ENCODE measurements around the gene COX6A2. TPM values are rescaled to one million over a fixed set of nuclear protein-coding genes. Genes with fewer than 3 reads are reported as not detected.

COX6A2 gene
- polyA plus RNA-seq, 1 of the 3 experiments (the other 2 are of a cell fraction), result not detected

DNA sequence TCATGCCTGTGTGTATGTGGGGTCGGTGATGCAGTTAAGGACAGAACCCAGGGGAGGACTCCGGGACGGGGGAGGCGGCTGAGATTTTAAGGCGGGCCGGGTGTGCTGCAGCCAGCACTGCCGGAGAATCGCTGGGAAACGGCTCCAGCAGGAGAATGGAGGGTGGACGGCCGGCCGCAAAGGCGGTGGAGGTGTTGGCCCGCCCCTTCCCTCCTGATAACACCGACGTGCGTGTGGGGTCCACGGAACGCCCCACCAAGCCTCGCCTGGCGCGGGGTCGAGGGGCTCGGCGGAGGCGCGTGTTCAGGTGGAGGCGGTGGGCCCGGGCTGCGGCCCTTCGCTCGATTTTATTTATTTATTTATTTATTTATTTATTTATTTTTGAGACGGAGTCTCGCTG, 13.8 kb upstream of the COX6A2 start:
- Histone ChIP-seq H3K27me3 (ENCODE audit: insufficient read depth) (no peaks in the 10 kb centered on the region), H3K4me2 (no peak overlapping the region; the same call in 1 of the 2 replicates), H2AFZ (ENCODE audit: low read depth) (no peak overlapping the region; the same call in 1 of the 2 replicates), H3K4me3 (ENCODE audit: low read depth in 2 of 2, low read length in 1 of 2) (peak overlapping the region in 1 of 2 experiments; percentile 63; a peak in 2 of 4 replicates), H3K4me1 (ENCODE audit: control insufficient read depth in 1 of 2, insufficient read depth in 2 of 2, low read depth in 1 of 2, low read length in 1 of 2) (peaks cover 0 to 5% of the 10 kb centered on the region in 2 experiments; a peak in 1 of 4 replicates), H3K79me2 (ENCODE audit: insufficient read depth) (no peaks in the 10 kb centered on the region), H3F3A (replicated peaks; ENCODE audit: insufficient read depth) (peaks cover 24% of the 10 kb centered on the region), H4K20me1 (ENCODE audit: insufficient read depth) (no peaks in the 10 kb centered on the region), H3K36me3 (replicated peaks in 1 of 2; ENCODE audit: control insufficient read depth in 1 of 2, insufficient read depth in 2 of 2, low read length in 1 of 2) (no peaks in the 10 kb centered on the region), H3K27ac (ENCODE audit: low read depth in 2 of 2, low read length in 1 of 2) (no peak overlapping the region), H3K9me2 (no peaks in the 10 kb centered on the region), H3K9ac (no peak overlapping the region), H3K9me3 (no peaks in the 10 kb centered on the region)
- CTCF ChIA-PET, result interaction anchor here (0.8 to 6.7 kb wide), 14 partner anchors 10 to 488 kb away, joined by 3 to 80 read pairs (median 5); partner anchors contain the start of genes ARMC5 and HSD3B7
- POLR2A ChIA-PET, result interaction anchor here (0.8 to 1.8 kb wide), 7 partner anchors 10 to 484 kb away, joined by 3 to 15 read pairs (median 5); partner anchors contain the start of genes ARMC5, KAT8, SETD1A and ZNF668
- no peak for DNase-seq
- TF ChIP-seq EP300 (IDR thresholded peaks at IDR 0.05; ENCODE audit: borderline replicate concordance in 1 of 2, low read depth in 1 of 2, low read length in 1 of 2) (no peak), NFIC (IDR thresholded peaks at IDR 0.05; ENCODE audit: borderline replicate concordance) (no peak), NRF1 (IDR thresholded peaks at IDR 0.05; ENCODE audit: low read depth, low read length) (no peak), TCF12 (IDR thresholded peaks at IDR 0.05) (no peak), MXI1 (IDR thresholded peaks at IDR 0.05; ENCODE audit: low read depth, low read length) (no peak), FOXM1 (IDR thresholded peaks at IDR 0.05; ENCODE audit: low read depth) (no peak), TAF1 (IDR thresholded peaks at IDR 0.05; ENCODE audit: borderline replicate concordance, low read depth, low read length) (no peak), JUND (IDR thresholded peaks at IDR 0.05) (no peak), GABPA (IDR thresholded peaks at IDR 0.05; ENCODE audit: low read depth) (no peak)
- TF ChIP-seq, protein P1, sequence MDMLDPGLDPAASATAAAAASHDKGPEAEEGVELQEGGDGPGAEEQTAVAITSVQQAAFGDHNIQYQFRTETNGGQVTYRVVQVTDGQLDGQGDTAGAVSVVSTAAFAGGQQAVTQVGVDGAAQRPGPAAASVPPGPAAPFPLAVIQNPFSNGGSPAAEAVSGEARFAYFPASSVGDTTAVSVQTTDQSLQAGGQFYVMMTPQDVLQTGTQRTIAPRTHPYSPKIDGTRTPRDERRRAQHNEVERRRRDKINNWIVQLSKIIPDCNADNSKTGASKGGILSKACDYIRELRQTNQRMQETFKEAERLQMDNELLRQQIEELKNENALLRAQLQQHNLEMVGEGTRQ (IDR thresholded peaks at IDR 0.05; ENCODE audit: borderline replicate concordance, low read depth, low read length), result no peak
- TF ChIP-seq, protein P2, sequence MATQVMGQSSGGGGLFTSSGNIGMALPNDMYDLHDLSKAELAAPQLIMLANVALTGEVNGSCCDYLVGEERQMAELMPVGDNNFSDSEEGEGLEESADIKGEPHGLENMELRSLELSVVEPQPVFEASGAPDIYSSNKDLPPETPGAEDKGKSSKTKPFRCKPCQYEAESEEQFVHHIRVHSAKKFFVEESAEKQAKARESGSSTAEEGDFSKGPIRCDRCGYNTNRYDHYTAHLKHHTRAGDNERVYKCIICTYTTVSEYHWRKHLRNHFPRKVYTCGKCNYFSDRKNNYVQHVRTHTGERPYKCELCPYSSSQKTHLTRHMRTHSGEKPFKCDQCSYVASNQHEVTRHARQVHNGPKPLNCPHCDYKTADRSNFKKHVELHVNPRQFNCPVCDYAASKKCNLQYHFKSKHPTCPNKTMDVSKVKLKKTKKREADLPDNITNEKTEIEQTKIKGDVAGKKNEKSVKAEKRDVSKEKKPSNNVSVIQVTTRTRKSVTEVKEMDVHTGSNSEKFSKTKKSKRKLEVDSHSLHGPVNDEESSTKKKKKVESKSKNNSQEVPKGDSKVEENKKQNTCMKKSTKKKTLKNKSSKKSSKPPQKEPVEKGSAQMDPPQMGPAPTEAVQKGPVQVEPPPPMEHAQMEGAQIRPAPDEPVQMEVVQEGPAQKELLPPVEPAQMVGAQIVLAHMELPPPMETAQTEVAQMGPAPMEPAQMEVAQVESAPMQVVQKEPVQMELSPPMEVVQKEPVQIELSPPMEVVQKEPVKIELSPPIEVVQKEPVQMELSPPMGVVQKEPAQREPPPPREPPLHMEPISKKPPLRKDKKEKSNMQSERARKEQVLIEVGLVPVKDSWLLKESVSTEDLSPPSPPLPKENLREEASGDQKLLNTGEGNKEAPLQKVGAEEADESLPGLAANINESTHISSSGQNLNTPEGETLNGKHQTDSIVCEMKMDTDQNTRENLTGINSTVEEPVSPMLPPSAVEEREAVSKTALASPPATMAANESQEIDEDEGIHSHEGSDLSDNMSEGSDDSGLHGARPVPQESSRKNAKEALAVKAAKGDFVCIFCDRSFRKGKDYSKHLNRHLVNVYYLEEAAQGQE (IDR thresholded peaks at IDR 0.05; ENCODE audit: low read depth, low read length), result no peak
- 91% methylated on average over 34 of the region's 34 CpGs for WGBS (ENCODE audit: low lambda C conversion rate)

DNA sequence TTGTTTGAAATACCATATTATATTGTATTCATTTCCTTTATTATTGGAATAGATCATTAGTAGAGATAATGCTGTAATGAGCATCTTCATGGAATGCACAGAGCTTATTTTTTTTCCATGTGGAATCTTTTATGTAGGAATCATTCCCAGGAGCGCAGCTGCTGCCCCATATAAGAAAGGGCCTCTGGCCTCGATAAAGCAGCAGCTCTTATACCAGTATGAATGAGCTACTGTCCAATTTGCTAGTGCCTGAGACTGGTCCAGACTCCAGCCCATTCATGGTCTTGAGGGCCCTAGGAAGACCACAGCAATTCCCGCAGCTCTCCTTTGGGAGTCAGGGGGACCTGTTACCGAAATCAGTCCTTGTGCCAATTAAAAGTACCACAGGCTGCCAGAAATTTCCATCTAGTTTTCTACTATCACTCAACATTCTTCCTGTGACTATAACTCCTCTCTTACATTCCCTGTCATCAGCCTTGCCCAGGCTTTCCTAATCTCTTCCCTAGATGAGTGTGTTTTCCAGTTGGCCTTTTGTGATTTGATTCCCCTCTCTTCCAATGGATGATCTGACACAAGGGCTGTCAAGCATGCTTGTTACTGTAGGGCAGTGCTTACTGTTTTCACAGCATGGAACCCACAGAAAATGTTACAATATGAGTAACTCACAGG, 12.5 kb upstream of the COX6A2 start:
- Histone ChIP-seq H4K20me1 (ENCODE audit: insufficient read depth) (no peaks in the 10 kb centered on the region), H3K27me3 (ENCODE audit: insufficient read depth) (no peaks in the 10 kb centered on the region), H3F3A (replicated peaks; ENCODE audit: insufficient read depth) (peaks cover 24% of the 10 kb centered on the region), H3K4me3 (ENCODE audit: low read depth in 2 of 2, low read length in 1 of 2) (no peak overlapping the region), H3K27ac (ENCODE audit: low read depth in 2 of 2, low read length in 1 of 2) (peak overlapping the region in 1 of 2 experiments; percentile 51; a peak in 1 of 4 replicates), H3K4me1 (ENCODE audit: control insufficient read depth in 1 of 2, insufficient read depth in 2 of 2, low read depth in 1 of 2, low read length in 1 of 2) (peaks cover 0 to 5% of the 10 kb centered on the region in 2 experiments; a peak in 1 of 4 replicates), H3K4me2 (no peak overlapping the region), H2AFZ (ENCODE audit: low read depth) (no peak overlapping the region), H3K36me3 (replicated peaks in 1 of 2; ENCODE audit: control insufficient read depth in 1 of 2, insufficient read depth in 2 of 2, low read length in 1 of 2) (no peaks in the 10 kb centered on the region), H3K79me2 (ENCODE audit: insufficient read depth) (no peaks in the 10 kb centered on the region), H3K9me2 (no peaks in the 10 kb centered on the region), H3K9ac (no peak overlapping the region), H3K9me3 (no peaks in the 10 kb centered on the region)
- 74% methylated on average over 4 of the region's 4 CpGs for WGBS (ENCODE audit: low lambda C conversion rate)
- no peak for DNase-seq
- CTCF ChIA-PET, result interaction anchor here (0.8 to 6.7 kb wide), 6 partner anchors 9 to 456 kb away, joined by 3 to 80 read pairs (median 10); partner anchors contain the start of genes ARMC5, COX6A2 and HSD3B7
- POLR2A ChIA-PET, result interaction anchor here (0.8 kb wide), 1 partner anchor 261 kb away, joined by 4 read pairs; the partner anchor contains the start of gene FUS
- TF ChIP-seq, protein P2 (IDR thresholded peaks at IDR 0.05; ENCODE audit: low read depth, low read length), result no peak
- TF ChIP-seq CHD2 (IDR thresholded peaks at IDR 0.05; ENCODE audit: low read length, partially characterized antibody) (no peak), EZH2phosphoT487 (IDR thresholded peaks at IDR 0.05; ENCODE audit: borderline replicate concordance, low read depth) (no peak), SIN3A (IDR thresholded peaks at IDR 0.05; ENCODE audit: borderline replicate concordance, low read depth, low read length) (no peak), TAF1 (IDR thresholded peaks at IDR 0.05; ENCODE audit: borderline replicate concordance, low read depth, low read length) (no peak), RFX5 (IDR thresholded peaks at IDR 0.05; ENCODE audit: low read length) (no peak), ELF1 (IDR thresholded peaks at IDR 0.05) (no peak)
- TF ChIP-seq, protein P1 (IDR thresholded peaks at IDR 0.05; ENCODE audit: borderline replicate concordance, low read depth, low read length), result no peak
